ENCODE results near the gene UNC13A.

GRCh38 chr19:17629760-17630159 lies 58.4 kb downstream of the UNC13A start:
- no peak for TF ChIP-seq CTCF (IDR thresholded peaks at IDR 0.05; ENCODE audit: borderline replicate concordance, extremely low read depth, low read length, poor library complexity, severe bottlenecking)
- TF ChIP-seq EZH2 (IDR thresholded peaks at IDR 0.05; ENCODE audit: borderline replicate concordance, low read depth, low read length, severe bottlenecking) = no peak
